ENCODE measurements around the gene FKBP1A.

FKBP1A gene

DNA sequence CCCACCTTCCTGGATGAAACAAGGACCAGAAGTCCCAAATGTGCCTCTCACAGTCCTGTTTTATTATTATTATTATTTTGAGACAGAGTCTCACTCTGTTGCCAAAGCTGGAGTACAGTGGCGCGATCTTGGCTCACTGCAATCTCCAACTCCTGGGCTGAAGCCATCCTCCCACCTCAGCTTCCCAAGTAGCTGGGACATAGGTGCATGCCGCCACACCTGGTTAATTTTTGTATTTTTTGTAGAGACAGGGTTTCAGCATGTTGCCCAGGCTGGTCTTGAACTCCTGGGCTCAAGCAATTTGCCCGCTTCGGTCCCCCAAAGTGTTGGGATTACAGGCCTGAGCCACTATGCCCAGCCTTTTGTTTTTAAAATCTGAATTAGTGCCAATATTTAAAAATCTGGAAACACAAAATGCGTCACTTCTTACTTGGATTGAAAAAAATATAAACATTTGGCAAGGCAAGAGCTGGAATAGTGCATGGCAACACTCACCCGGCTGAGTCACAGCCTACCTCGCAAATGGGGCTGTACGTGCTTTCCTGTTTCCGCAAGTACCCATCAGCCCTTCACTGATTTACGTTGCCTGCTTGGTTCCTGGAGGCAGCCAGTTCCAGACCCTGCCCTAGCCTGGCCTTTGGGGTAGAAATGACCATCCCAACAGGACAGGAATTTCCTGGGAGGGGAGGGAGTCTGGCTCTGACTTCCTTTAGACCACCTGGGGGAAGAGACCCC, 70.2 kb downstream of the FKBP1A start:
- H3K4me3 Mint-ChIP-seq, result no peak overlapping the region
- peaks cover 6% of the 10 kb centered on the region for H3K4me1 Mint-ChIP-seq (ENCODE audit: low read depth)
- no peaks in the 10 kb centered on the region for H3K27me3 Mint-ChIP-seq
- no peaks in the 10 kb centered on the region for H3K36me3 Mint-ChIP-seq (ENCODE audit: low read depth)
- H3K27ac Mint-ChIP-seq, result no peak overlapping the region
- no peak for DNase-seq
- H3K9me3 Mint-ChIP-seq, result no peaks in the 10 kb centered on the region

DNA sequence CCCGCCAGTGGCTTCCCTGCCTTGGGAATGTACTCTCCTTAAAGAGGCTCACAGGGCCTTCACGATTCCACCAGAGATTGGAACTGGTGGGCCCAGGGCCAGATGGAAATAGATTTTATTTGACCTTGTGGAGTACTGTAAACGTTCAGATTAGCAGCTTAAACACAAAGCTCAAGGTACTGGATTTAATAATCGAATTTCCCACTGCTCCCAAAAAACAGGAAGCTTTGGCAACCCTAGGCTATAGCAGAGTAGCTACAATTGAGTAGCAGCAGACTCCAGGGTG, 71.3 kb downstream of the FKBP1A start:
- H3K4me3 Mint-ChIP-seq, result no peak overlapping the region
- H3K4me1 Mint-ChIP-seq (ENCODE audit: low read depth), result peaks cover 8% of the 10 kb centered on the region
- no peak overlapping the region for H3K27ac Mint-ChIP-seq
- no peak for DNase-seq
- no peaks in the 10 kb centered on the region for H3K36me3 Mint-ChIP-seq (ENCODE audit: low read depth)
- no peaks in the 10 kb centered on the region for H3K9me3 Mint-ChIP-seq
- no peaks in the 10 kb centered on the region for H3K27me3 Mint-ChIP-seq

DNA sequence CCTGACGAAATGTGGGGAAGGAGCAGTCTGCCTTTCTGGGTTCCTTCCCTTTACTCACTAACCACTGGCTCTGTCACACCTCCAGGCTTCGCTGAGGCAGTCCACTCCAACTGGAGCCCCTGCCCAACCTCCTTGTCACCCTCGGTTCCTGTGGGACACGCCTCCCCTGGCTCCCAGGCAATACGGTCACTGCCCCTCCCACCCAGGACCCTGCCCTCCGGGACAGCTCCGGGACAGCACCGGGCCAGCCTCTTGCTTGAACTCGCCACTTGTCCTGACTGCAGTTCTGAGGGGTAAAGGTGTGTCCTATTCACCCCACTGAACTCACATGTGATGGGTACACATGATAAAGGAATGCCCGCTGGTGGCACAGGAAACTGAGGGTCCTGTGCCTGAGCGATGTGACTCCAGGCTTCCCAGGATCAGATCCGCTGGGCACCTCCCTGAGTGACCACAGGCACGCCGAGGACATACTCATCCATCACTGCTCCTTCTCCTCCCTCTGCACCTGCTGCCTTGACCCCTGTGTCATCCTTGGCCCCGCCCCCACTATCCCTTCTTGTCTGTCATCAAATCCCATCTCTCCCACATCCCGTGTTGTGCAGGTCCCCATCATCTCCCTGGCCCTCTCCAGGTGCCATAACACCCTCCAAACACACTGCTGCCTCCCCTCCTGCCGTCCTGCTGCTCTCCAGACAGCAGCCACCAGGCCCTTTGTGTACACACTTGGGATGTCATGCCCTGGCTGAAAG, 71.8 kb downstream of the FKBP1A start:
- Mint-ChIP-seq H3K4me3 (no peak overlapping the region), H3K27me3 (no peaks in the 10 kb centered on the region), H3K27ac (no peak overlapping the region), H3K36me3 (ENCODE audit: low read depth) (no peaks in the 10 kb centered on the region), H3K4me1 (ENCODE audit: low read depth) (peaks cover 8% of the 10 kb centered on the region), H3K9me3 (no peaks in the 10 kb centered on the region)
- DNase-seq, result no peak

DNA sequence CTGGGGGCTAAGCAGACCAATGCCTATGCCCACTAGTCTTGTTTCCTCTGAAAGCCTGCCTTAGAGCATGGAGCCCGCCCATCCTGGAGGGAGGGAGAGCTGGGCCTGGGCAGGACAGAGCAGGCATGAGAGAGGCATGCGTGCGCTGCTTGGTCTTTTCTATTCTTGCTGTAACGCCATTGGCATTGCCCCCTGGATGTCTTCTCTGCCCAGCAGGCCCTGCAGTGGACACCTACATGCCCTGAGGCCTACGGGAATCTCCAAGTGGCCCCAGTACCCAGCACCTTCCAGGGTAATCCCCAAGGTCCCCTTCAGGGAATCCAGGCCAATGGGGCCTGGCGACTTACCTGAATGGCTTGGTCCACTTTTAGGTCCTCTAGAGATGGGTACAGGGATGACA, 72.8 kb downstream of the FKBP1A start:
- no peaks in the 10 kb centered on the region for H3K9me3 Mint-ChIP-seq

DNA sequence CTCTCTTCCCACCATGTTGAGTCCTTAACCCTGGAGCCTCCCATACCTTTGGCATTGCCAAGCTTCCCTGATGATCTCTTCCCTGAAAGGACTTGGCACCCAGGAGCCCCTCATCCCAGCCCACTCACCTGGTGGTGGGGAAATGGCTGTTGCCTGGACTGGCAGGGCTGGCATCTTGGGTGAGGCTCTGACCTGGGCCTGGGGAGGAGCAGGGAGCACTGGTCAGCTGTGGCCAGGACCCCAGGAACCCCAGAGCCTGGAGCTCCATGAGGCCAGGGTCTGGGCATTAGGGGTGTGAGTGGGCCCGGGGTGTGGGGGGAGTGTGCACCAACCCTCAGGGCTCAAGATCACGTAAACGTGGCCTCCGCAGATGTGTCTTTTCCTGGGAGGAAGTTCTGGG, 73.4 kb downstream of the FKBP1A start:
- Mint-ChIP-seq H3K4me3 (no peak overlapping the region), H3K27ac (no peak overlapping the region), H3K27me3 (no peaks in the 10 kb centered on the region), H3K9me3 (no peaks in the 10 kb centered on the region), H3K4me1 (ENCODE audit: low read depth) (peaks cover 8% of the 10 kb centered on the region), H3K36me3 (ENCODE audit: low read depth) (no peaks in the 10 kb centered on the region)
- no peak for DNase-seq

More for the DNA sequence above, 72.8 kb downstream of the FKBP1A start:
- DNase-seq, result no peak
- H3K4me3 Mint-ChIP-seq, result no peak overlapping the region
- no peaks in the 10 kb centered on the region for H3K27me3 Mint-ChIP-seq
- H3K4me1 Mint-ChIP-seq (ENCODE audit: low read depth), result peaks cover 8% of the 10 kb centered on the region
- H3K27ac Mint-ChIP-seq, result no peak overlapping the region
- H3K36me3 Mint-ChIP-seq (ENCODE audit: low read depth), result no peaks in the 10 kb centered on the region

DNA sequence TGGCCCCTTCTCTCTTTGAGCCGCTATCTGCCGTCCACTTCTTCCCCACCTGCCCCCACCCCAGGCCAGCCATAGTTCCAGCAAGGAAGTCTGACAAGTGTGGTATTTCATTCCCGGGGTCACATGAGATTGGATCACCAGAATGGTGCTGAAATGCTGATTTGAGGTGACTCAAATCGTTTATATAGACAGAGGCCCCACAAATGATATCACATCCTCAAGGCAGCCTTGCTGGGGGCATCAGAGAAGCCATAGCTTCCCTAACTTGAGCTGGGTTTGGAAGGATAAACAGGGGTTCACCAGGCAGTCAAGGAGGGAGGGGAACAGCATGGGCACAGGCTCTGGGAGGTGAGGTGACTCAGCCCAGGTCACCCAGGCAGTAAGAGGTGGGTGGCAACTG, 73.8 kb downstream of the FKBP1A start:
- no peak overlapping the region for H3K27ac Mint-ChIP-seq
- H3K4me1 Mint-ChIP-seq (ENCODE audit: low read depth), result peaks cover 8% of the 10 kb centered on the region
- H3K27me3 Mint-ChIP-seq, result no peaks in the 10 kb centered on the region
- H3K9me3 Mint-ChIP-seq, result no peaks in the 10 kb centered on the region
- no peaks in the 10 kb centered on the region for H3K36me3 Mint-ChIP-seq (ENCODE audit: low read depth)
- DNase-seq, result no peak
- no peak overlapping the region for H3K4me3 Mint-ChIP-seq

Data from activated T-cell treated with anti-CD3 and anti-CD28 coated beads, Interleukin-2, amount 50 U/mL, for 24 hours (primary cell).